Endothelial cell of umbilical vein (primary cell): ENCODE measurements around the gene RBM46.

Experiments
- CTCF ChIP-seq, 2 donors: IDR thresholded peaks; 1 replicate in 1 of 2; 2 replicates in 1 of 2; pipeline ENCODE4 v1.5.1; 2011; ENCODE audit warnings: low read length in 2 of 2, mild to moderate bottlenecking in 2 of 2, moderate library complexity in 2 of 2, control low read depth in 1 of 2, inconsistent platforms in 1 of 2, low read depth in 1 of 2; ENCODE audit not compliant: insufficient read depth in 1 of 2; ENCODE audit errors: extremely low read depth in 1 of 2
- EZH2 ChIP-seq: IDR thresholded peaks from 2 replicates; pipeline ENCODE4 v1.6.1; 2012; ENCODE audit warnings: borderline replicate concordance, low read depth, mild to moderate bottlenecking, moderate library complexity, low read length, inconsistent platforms; ENCODE audit not compliant: severe bottlenecking
- MAX ChIP-seq: IDR thresholded peaks from 2 replicates; pipeline ENCODE4 v1.6.1; 2011; ENCODE audit not compliant: insufficient read depth, insufficient read length
- MYC ChIP-seq: IDR thresholded peaks from one replicate; pipeline ENCODE4 v1.6.1; 2011; ENCODE audit warnings: mild to moderate bottlenecking, low read depth, low read length
- POLR2A ChIP-seq: IDR thresholded peaks from 2 replicates; pipeline ENCODE4 v1.6.1; 2012; ENCODE audit warnings: low read depth, mild to moderate bottlenecking, control low read depth, low read length
- POLR2AphosphoS5 ChIP-seq: IDR thresholded peaks from 2 replicates; pipeline ENCODE4 v1.6.1; 2012; ENCODE audit warnings: low read depth, mild to moderate bottlenecking, control low read depth, low read length, moderate library complexity; ENCODE audit not compliant: insufficient read depth

- no peak for TF ChIP-seq EZH2
- TF ChIP-seq CTCF (IDR thresholded peaks at IDR 0.05; ENCODE audit: extremely low read depth in 1 of 2, insufficient read depth in 1 of 2, low read depth in 1 of 2, low read length in 2 of 2) = no peak
- TF ChIP-seq MYC = no peak
- TF ChIP-seq POLR2AphosphoS5 = no peak
- TF ChIP-seq POLR2A = no peak
- TF ChIP-seq MAX = no peak
Measured at GRCh38 chr4:154858166-154858565, 77.1 kb downstream of the RBM46 start.
